Forelimb muscle (tissue), 1 donor: ENCODE results near the gene COLEC11. TPM values are rescaled to one million over a fixed set of nuclear protein-coding genes. Genes with fewer than 3 reads are reported as not detected.
A peak's percentile ranks its signal among the peaks of the same experiment; 100 is the strongest.
"Not testable (repeated sequence)": the region's sequence is repeated elsewhere in the genome, so short reads cannot be mapped to it uniquely, and the experiment has no call there.

Experiments used
- DNase-seq: peaks from one replicate; pipeline ENCODE4 v3.0.0-alpha.2; 2013; ENCODE audit warnings: low read depth
- polyA plus RNA-seq: library from polyadenylated mRNA; unstranded; fragments of 120-200 nt; gene quantifications from one replicate; pipeline ENCODE4 v1.2.1, GENCODE V29; 2013; ENCODE audit not compliant: insufficient read length

Gene COLEC11
- polyA plus RNA-seq, 1 donor: 0.40 TPM

DNA sequence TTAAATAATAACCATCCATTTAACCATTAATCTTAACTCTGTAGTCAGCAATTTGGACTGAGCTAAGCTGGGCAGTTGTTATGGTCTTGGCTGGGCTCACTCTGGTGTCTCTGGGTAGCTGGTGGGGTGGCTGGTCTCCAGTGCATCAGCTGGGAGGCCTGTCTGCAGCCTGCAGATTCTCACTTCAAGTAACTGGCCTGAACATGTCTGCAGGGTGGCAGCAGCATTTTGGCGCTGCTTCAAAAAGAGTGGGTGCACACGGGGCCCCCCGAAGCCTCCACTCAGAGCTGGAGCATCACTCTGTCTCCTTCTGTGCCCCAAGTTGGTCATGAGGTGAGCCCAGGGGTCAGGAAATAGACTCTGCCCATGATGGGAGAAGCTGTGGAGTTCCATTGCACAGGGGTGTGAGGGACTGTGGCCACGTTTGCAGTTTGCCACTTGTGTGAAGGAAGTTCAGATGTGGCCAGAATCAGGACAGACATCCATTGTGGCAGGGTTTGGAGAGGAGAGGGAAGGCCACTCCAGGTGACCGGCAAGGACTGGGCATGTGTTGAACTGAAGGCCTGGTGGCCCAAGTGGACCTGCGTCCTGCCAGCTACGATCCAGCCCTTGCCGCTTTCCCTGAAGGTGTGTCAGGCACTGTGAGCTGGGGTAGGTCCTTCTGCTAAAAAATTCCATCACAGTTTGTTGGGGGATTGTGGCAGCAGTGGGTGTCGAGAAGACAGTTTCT, 58.1 kb downstream of the COLEC11 start:
- DNase-seq: no peak

GRCh38 chr2:3654011-3654410, 59.1 kb downstream of the COLEC11 start:
- no peak for DNase-seq

- no peak for DNase-seq
Observed at GRCh38 chr2:3654531-3655225, 59.8 kb downstream of the COLEC11 start.

- no peak for DNase-seq
Observed at GRCh38 chr2:3655871-3656761, 61.2 kb downstream of the COLEC11 start.

GRCh38 chr2:3656762-3657721, 62.1 kb downstream of the COLEC11 start:
- no peak for DNase-seq

DNA sequence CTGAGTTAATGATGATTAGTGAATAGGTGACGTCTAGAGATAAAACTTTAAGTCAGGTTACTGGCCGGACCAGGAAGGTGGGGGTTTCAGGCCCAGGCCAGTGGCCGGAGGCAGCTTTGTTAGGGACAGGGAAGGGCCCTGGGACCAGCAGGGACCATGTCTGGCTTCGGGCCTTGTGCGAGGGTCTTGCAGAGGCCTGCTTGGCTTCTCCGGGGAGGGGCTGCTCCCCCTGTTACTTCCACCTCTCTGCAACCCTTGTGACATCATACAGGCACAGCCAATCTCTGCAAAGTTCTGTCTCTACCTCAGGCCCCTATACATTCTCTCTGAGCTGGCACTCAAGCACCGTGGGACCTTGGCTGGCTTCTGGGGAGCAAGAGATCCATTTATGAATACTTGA, 63.0 kb downstream of the COLEC11 start, which contains the start of gene ALLC:
Gene ALLC (plus strand): TSS at position 320 of the 400 bp plus-strand sequence. CDS start 12,958 bp downstream, outside the sequence.
- no peak for DNase-seq

DNA sequence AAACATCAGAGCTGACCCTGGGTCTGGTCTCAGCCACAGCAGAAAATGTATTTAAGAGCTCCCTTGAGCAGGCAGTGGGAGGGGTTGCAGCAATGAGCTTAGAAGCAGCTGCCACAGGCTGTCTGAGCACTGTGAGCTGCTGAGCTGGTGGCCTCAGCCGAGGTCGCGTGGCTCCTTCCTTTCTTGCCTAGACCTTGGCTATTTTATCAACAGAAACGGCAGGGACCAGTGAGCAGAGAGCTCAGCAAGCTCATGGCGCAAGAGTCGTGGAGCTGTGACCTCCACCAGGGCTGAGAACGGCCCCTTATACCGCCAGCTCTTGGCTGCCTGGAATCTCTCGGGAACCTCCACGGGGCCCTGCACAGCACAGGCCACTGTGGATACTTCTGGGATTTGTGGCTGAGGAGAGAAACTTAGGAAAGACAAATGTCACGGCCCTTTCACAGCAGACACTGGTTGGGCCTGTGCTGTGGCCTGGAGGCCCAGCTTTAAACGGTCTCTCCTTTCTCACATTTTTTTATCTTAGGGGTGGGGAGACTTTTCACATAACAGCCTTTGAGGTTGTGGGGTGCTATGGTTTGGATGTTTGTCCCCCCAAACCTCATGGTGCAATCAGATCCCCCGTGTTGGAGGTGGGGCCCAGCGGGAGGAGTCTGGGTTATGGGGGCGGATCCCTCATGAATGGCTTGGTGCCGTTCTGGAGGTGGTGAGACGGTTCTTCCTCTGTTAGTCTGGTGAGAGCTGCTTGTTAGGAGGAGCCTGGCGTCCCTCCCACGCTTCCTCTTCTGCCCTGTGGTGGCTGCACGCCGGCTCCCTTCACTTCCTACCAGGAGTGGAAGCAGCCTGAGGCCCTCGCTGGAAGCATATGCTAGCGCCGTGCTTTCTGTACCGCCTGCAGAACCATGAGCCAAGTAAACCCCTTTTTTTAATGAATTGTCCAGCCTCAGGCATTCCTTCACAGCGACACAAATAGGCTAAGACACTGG, 64.8 kb downstream of the COLEC11 start:
- peak; percentile 29 for DNase-seq

GRCh38 chr2:3660640-3661039, 65.7 kb downstream of the COLEC11 start:
- DNase-seq: not testable (repeated sequence)

DNA sequence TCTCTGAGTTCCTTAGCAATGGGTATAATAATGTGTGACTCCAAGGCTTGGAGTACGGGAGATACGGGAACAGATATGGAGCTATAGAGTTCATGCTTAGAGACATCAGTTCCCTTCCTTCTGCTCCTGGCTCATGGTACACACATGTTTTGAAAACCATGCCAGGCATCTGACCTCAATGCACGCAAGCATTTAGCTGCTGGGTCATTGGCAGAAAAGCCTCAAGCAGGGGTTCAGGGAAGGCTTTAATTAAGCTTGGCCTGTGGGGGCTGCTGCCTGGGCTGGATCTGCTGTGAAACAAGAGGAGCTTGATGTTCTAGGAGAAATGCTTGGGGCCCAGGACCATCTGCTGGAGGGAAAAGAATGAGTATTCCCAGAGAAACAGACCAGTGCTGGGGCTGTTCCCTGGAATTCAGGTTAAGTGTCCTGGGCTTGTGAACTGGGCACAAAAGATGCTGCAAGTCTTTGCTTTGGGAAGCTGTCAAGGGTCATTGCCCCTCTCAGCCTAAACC, 66.3 kb downstream of the COLEC11 start:
- no peak for DNase-seq

GRCh38 chr2:3662239-3662638, 67.3 kb downstream of the COLEC11 start:
- DNase-seq: no peak

- DNase-seq: no peak
Observed at GRCh38 chr2:3664118-3664517, 69.2 kb downstream of the COLEC11 start.

GRCh38 chr2:3664925-3665324, 70.0 kb downstream of the COLEC11 start:
- DNase-seq: no peak

DNA sequence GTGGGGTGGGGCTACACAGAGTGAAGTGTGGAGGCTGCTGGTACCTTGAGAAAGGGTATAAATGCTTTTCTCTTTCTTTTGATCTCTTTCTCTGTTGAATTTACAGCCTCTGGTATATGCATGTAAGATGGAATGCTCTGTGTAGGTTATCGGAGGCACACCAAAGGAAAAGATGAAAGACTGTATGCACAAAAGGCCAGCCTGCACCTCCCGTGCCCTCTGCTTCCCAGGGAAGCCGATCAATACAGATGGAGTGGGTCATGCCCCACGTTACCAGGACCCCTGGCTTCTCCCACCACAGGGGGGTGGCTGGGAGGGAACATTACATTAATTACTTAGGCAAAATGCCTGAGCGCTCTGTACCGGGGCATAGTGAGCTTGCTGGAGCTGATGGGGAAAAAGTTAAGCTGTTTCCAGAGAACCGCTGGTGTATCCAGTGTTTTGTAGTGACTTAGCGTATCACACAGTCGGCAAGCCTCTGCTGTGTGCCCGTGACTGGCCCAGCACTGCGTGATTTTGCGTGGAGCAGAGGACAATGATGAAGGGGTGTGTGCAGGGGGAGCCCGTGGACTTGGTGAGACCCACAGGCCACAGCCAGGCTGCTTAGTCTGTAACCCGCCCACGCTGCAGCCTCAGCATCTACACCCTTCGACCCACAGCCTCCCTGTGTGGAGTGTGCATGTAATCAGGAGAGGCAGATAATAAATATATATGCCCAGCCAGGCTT, 71.1 kb downstream of the COLEC11 start:
- no peak for DNase-seq

GRCh38 chr2:3666613-3666975, 71.7 kb downstream of the COLEC11 start:
- no peak for DNase-seq

- no peak for DNase-seq
Observed at GRCh38 chr2:3667151-3667631, 72.3 kb downstream of the COLEC11 start.

DNA sequence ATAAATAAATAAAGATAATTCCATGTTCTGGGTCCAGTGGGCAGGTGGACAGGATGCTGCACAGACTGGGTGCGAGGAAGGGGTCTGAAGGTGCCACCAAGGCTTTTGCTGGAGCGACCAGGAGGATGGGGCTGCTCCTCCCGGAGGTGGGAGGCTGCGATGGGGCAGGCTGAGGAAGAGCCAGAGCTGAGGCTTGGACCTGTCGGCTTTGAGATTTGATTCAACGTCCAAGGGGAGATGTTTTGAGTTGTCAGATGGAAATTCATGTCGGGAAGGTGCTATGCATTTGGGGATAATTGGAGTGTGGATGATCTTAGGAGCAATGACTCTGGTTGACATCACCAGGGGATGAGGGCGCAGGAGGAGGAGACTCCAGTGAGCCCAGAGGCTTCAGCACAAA, 74.7 kb downstream of the COLEC11 start:
- DNase-seq: no peak

DNA sequence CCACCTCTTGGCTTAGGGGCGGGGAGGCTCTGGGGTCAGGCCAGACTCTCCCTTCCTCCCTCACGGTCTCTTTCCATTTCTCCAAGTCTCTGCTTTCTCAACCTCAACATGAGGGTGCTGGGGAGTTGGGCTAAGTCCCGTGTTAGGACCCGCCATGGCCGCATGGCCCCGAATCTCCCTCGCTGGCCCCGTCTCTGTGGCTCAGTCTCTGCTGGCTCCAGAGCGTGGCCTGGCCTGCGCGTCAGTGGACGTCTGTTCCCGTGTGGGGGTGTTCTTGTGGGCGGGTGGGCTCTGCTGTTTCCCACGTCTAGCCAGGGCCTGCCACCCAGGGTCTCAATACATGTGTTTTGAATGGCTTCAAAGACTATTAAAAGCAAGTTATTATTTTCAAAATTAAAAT, 75.5 kb downstream of the COLEC11 start:
- DNase-seq: no peak

- DNase-seq: no peak
Observed at GRCh38 chr2:3670941-3671340, 76.0 kb downstream of the COLEC11 start.
